NCI-H2227 treated with DMSO at 0.1 percent for 48 hours (cell line): Measurements from ENCODE around the gene FBXL15.

ENCODE experiments used
- DNase-seq: peaks from one replicate; lab custom pipeline; 2025; lab: John Stamatoyannopoulos, UW

The FBXL15 gene

DNA sequence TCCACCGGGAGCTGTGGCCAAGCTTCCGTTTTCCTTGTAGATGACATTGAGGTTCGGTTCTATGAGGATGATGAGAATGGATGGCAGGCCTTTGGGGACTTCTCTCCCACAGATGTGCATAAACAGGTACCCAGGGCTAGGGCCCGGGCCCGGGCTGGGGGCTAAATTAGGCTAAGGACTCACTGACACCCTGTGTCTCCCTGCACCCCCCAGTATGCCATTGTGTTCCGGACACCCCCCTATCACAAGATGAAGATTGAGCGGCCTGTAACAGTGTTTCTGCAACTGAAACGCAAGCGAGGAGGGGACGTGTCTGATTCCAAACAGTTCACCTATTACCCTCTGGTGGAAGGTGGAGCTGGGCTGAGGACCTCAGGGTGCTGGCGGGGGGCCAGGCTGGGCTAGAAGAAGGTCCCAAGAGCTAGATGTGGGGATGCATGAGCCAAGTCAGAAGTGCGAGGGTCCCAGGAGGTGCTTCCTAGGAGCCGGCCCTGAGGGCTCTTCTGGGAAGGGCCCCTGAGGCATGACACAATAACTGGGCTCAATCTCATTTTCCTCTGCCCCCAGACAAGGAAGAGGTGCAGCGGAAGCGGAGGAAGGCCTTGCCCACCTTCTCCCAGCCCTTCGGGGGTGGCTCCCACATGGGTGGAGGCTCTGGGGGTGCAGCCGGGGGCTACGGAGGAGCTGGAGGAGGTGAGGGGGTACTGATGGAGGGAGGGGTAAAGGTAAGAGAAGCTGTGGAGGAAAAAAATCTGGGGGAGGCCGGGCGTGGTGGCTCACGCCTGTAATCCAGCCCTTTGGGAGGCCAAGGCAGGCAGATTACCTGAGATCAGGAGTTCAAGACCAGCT, 22.2 kb upstream of the FBXL15 start:
- DNase-seq = no peak

GRCh38 chr10:102399217-102400021, 21.2 kb upstream of the FBXL15 start:
- DNase-seq = peak; percentile 77

DNA sequence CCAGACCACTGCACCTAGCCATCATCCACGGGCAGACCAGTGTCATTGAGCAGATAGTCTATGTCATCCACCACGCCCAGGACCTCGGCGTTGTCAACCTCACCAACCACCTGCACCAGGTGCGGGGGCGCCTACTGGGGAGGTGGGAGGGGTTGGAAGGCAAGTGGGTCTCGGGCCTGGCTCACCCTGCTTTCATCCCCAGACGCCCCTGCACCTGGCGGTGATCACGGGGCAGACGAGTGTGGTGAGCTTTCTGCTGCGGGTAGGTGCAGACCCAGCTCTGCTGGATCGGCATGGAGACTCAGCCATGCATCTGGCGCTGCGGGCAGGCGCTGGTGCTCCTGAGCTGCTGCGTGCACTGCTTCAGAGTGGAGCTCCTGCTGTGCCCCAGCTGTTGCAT, 20.6 kb upstream of the FBXL15 start:
- DNase-seq = no peak

GRCh38 chr10:102400598-102401341, 19.9 kb upstream of the FBXL15 start:
- DNase-seq = no peak

DNA sequence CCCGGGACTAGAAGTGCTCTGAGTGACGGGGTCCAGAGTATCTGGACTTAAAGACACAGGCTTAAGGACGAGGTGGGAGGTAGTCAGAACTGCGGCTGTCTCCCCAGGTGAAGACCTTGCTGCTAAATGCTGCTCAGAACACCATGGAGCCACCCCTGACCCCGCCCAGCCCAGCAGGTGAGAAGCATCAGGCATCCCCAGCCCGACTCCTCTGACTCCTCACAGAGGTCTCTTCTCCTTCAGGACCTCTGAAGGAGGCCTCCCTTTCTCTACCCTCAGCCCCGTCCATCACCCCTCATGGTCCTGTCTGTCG, 19.3 kb upstream of the FBXL15 start:
- DNase-seq = no peak

GRCh38 chr10:102401735-102402511, 18.7 kb upstream of the FBXL15 start:
- no peak for DNase-seq

GRCh38 chr10:102402512-102402896, 18.1 kb upstream of the FBXL15 start:
- DNase-seq = no peak

GRCh38 chr10:102403115-102403514, 17.5 kb upstream of the FBXL15 start:
- no peak for DNase-seq

DNA sequence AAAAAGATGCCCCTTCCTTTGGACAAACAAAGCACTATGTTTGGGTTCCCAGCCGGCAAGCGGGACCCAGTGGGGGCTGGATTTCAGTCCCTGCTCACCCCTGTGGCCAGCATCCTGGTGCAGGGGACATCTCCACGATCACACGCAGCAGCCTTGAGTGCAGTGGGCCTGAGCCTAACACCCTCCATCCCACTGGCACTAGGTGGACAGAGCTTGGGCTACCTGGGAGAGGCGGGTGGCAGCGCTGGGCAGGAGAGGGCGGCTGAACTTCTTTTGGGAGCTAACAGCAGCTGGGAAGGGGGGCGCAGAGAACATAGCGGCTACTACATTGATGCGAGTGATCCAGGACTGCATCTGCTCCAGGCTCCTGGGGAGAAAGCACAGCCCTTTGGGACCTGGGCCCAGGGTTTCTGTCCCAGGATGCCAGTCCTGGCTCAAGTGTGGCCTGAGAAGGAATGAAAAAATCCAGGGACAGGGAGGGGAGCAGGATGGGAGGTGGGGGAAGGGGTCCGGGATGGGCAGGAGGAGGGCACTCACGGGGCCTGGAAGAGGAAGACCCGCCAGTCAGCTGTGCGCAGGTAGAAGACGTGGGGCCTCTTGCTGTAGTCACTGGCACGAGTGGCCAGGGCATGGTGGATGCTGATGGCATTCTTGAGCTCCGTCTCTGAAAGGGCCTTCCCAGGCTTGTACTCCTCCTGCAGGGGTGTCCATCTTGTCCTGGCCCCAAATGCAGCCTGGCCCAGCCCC, 16.1 kb upstream of the FBXL15 start:
- DNase-seq = no peak

- no peak for DNase-seq
These were observed 15.5 kb upstream of the FBXL15 start for GRCh38 chr10:102405108-102405571.

DNA sequence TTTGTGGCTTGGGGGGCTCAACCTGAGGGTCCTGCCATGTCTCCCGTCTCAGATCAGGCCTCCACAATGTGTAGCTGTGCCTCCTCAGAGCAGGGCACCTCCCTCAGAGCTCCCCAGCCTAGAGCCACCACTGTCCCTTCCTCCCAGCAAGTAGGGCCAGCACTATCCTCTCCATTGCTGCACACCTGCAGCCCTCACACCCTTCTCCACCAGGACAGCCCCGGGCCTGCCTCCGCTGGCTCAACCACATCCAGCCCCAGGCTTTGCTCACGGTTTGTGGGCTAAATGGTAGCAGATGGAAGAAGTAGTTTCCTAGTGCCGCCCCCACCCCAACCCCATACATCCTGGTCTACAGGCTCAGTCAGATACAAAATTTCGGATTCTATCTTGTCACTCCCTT, 15.0 kb upstream of the FBXL15 start:
- no peak for DNase-seq

GRCh38 chr10:102406815-102407214, 13.8 kb upstream of the FBXL15 start:
- no peak for DNase-seq

DNA sequence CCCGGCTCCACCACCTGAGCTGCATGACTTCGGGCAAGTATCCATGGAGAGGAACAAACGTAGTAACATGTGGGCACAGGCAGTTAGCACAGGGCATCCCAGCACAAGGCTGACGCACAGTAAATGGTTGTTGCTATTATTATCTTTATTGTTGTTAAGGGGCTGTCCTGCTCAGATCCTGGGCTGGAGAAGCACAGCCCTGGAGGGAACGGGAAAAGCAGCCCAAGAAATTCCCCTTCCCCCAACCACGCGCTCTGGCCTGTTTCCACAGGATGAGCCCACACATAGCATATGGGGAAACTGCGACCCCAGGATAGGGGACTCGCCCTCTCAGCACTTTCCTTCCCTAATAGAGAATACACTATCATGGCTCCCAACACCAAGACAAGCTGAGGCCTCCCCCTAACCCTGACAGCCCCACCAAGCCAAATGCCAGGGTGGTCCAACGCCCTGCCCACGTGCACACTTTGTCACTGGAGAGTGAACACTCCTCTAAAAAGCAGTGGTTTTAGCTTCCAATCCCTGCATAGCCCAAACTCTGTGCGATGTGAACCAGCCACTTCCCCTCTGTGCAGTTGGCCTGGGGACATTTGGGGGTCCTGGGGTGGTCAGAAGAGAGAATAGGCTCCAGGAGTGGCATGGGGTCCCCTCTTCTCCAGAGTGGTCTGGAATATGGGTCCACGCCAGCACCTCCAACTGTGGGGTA, 13.1 kb upstream of the FBXL15 start:
- no peak for DNase-seq

DNA sequence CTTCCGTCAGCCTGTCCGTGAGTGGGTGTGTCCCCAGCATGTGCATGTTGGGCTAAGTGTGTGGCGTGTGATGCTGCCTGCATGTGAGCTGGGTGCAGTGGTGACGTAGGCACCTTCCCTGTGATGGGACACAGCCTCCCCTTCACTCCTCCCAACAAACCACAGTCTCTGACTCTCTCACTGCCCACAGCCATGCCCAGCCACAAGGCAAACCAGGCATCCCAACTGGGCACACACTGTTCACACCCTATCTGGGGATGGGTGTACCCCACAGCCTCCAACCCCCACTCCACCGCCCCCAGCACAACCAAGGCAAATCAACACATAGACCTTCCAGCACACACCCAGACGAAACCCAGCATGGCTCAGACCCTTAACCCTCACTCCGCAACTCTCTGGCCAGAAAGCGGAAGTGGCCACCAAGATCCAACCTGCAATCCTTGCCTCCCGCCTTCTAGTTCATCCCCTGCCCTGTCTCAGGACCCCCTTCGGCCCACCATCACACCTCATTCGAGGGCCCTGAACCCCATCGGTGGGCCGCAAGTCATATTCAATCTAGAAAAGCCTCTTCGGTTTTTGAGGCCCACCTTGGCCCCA, 12.4 kb upstream of the FBXL15 start:
- DNase-seq = no peak

DNA sequence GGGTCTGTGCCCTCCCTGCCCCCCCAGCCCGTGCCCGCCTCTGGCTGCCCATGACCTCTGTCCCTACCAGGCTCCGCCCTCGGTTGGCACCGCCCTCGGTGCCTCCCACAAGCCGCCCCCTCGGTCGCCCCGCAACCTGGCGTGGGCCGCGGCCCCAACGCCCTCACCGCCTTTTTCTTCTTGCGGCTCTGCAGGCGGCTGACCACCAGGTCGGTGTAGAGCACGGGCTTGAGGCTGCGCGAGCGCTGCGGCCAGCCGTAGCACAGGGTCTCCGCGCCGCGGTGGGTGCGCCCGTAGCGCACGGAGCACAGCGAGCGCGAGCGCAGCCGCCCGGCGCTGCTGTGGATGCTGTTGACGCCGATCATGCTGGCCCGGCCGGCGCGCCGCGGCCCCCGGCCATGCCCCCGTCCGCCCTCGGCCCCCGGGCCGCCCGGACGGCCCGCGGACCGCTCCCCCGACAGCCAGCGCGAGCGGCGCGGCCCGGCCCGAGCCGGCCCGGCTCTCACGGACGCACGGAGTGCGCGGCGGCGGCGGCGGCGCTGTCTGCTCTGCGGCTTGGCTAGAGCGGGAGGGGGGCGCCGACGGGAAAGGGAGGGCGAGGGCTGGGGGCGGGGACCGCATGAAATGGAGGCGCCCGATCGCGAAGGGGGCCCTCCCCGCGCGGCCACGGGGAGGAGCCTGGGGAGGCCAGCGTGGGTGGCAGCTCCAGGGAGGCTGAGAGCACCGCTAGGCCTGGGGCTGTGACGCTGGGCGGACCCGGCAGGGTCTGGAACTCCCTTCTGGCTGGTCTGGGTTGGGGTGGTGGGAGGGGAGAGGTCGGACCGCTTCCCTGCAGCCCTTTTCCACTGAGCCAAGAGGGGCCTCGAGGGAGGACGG, 11.7 kb upstream of the FBXL15 start:
- peak; percentile 30 for DNase-seq

DNA sequence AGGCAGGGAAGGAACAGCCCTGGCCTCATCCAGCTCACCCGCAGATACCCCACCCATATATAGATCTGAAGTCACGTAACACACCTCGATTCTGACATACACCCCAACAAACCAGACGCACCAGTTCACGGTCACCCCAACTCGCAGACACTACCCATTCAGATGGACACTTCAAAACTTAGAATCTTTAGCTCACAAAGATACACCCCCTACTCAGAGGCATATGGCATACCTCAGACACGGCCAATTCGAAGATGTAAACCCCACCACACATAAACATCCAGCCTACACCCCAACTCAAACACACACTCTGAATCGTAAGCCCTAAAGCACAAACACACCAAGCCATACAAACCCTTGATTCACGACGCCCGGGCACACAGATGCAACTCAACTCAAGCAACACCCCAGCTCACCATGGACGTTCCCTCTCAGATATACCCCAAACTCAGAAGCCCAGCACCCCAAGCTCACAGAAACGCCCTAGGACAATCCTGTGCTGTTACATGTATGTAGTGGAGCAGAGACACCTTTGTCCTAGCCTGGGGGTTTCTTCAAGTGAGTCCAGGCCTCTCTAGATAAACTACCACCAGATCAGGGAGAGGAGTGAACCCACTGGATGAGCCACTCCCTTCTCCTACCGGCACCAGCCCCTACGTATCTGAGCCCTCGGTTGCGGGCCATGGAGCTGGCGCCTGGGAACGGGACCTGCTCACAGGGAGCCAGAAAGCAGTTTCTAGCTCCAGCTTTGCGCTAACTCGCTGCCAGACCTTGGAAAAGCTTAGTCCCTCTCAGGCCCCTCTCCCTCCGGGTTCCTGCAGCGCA, 10.8 kb upstream of the FBXL15 start:
- no peak for DNase-seq

- no peak for DNase-seq
These were observed 10.1 kb upstream of the FBXL15 start for GRCh38 chr10:102410429-102411073.
